Adrenal gland (tissue), 5 donors: Measurements from ENCODE around the gene MT1A.
A peak's percentile ranks its signal among the peaks of the same experiment; 100 is the strongest.

Experiments used
- POLR2A ChIP-seq, 2 donors: fragments of 450-650 bp; IDR thresholded peaks; one replicate each; pipeline ENCODE4 v1.6.1; 2017; ENCODE audit warnings: antibody characterized with exemption in 2 of 2, mild to moderate bottlenecking in 2 of 2, moderate library complexity in 1 of 2
- TF ChIP-seq, protein P1 (sequence below), 6 experiments: fragments of 450-650 bp in 4 of 6; fragments of 200-600 bp in 2 of 6; sonication (generic) in 1 of 6; IDR thresholded peaks; 1 replicate in 5 of 6; 2 replicates in 1 of 6; pipeline versions ENCODE4 v1.5.1 to v1.8.0; 2016 to 2021; ENCODE audit warnings: antibody characterized with exemption in 6 of 6, mild to moderate bottlenecking in 2 of 6, moderate library complexity in 1 of 6
- donor health status: DM: no; HTN: no; CAD: no.

DNA sequence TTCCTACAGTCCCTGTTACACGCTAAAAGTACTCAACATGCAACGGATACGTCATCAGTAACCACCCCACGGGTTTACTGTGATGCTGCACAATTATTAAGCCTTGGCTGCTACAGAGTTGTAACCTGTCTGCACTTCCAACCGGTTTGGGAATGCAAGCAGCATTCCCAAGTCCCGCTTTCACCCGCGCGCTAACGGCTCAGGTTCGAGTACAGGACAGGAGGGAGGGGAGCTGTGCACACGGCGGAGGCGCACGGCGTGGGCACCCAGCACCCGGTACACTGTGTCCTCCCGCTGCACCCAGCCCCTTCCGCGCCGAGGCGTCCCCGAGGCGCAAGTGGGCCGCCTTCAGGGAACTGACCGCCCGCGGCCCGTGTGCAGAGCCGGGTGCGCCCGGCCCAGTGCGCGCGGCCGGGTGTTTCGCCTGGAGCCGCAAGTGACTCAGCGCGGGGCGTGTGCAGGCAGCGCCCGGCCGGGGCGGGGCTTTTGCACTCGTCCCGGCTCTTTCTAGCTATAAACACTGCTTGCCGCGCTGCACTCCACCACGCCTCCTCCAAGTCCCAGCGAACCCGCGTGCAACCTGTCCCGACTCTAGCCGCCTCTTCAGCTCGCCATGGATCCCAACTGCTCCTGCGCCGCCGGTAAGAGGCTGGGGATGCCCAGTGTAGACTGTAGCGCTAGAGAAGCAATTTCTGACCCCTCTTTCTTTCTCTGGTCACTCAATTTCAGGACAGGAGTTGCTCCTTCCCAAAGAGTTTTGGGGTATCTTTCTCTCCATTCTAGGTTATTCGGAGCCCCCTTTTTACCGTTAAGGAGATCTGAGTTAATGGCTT is 30.2 kb upstream of the MT1A start, which contains the start of gene MT2A:
- TF ChIP-seq, protein P1, sequence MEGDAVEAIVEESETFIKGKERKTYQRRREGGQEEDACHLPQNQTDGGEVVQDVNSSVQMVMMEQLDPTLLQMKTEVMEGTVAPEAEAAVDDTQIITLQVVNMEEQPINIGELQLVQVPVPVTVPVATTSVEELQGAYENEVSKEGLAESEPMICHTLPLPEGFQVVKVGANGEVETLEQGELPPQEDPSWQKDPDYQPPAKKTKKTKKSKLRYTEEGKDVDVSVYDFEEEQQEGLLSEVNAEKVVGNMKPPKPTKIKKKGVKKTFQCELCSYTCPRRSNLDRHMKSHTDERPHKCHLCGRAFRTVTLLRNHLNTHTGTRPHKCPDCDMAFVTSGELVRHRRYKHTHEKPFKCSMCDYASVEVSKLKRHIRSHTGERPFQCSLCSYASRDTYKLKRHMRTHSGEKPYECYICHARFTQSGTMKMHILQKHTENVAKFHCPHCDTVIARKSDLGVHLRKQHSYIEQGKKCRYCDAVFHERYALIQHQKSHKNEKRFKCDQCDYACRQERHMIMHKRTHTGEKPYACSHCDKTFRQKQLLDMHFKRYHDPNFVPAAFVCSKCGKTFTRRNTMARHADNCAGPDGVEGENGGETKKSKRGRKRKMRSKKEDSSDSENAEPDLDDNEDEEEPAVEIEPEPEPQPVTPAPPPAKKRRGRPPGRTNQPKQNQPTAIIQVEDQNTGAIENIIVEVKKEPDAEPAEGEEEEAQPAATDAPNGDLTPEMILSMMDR (IDR thresholded peaks at IDR 0.05), result no peak
- peak; percentile 97 to 100 for TF ChIP-seq POLR2A (IDR thresholded peaks at IDR 0.05)
